ENCODE measurements around the gene TRPM2.

- TF ChIP-seq ATF2 (CRISPR knock-in tag; IDR thresholded peaks at IDR 0.05) (no peak), KLF13 (CRISPR knock-in tag; IDR thresholded peaks at IDR 0.05) (no peak), ATF7 (IDR thresholded peaks at IDR 0.05) (no peak), ATF7 (CRISPR knock-in tag; IDR thresholded peaks at IDR 0.05) (no peak), CTCF (CRISPR knock-in tag; IDR thresholded peaks at IDR 0.05) (no peak), USF2 (IDR thresholded peaks at IDR 0.05; ENCODE audit: low read depth, low read length) (no peak), USF2 (CRISPR knock-in tag; IDR thresholded peaks at IDR 0.05; ENCODE audit: borderline replicate concordance) (no peak), YY1 (IDR thresholded peaks at IDR 0.05; ENCODE audit: insufficient read depth, insufficient replicate concordance, low read depth, low read length) (no peak), MZF1 (CRISPR knock-in tag; IDR thresholded peaks at IDR 0.05; ENCODE audit: borderline replicate concordance) (no peak)
Observed at GRCh38 chr21:44456214-44456914, 102.9 kb downstream of the TRPM2 start.

Data from HepG2 (cell line).